NB4 (cell line): ENCODE data around the gene SPACA7.

Experiments
- CTCF ChIP-seq: IDR thresholded peaks from one replicate; pipeline ENCODE4 v1.5.1; 2012; ENCODE audit warnings: low read depth, low read length
- MAX ChIP-seq: IDR thresholded peaks from 2 replicates; pipeline ENCODE4 v1.6.1; 2011; ENCODE audit warnings: low read depth, low read length
- POLR2A ChIP-seq: IDR thresholded peaks from 2 replicates; pipeline ENCODE4 v1.6.1; 2011; ENCODE audit warnings: mild to moderate bottlenecking; ENCODE audit not compliant: insufficient read length; ENCODE audit errors: extremely low read depth

- no peak for TF ChIP-seq CTCF
- no peak for TF ChIP-seq POLR2A
- no peak for TF ChIP-seq MAX
Measured at GRCh38 chr13:112438094-112438493, 61.9 kb downstream of the SPACA7 start.
